Endothelial cell of umbilical vein (primary cell): ENCODE data around the gene AOX1. TPM values are rescaled to one million over a fixed set of nuclear protein-coding genes. Genes with fewer than 3 reads are reported as not detected.

Source experiments
- BruUV-seq: library from RNA; stranded (reverse); fragments of 400-500 nt; replicated peaks from 2 replicates; lab custom pipeline; 2021; lab: Mats Ljungman, UMichigan
- CTCF ChIA-PET: fragments of 300-600, 350-600 bp; sonication (Branson Sonifier 250); formaldehyde crosslinking; loops from one replicate; lab custom pipeline; 2021; ENCODE audit warnings: antibody characterized with exemption, inconsistent platforms; lab: Charles Lee
- POLR2A ChIA-PET: fragments of 300-600, 350-600 bp; sonication (Branson Sonifier 250); formaldehyde crosslinking; loops from one replicate; lab custom pipeline; 2021; ENCODE audit warnings: antibody characterized with exemption, inconsistent platforms; lab: Charles Lee
- DNase-seq: peaks from one replicate; pipeline ENCODE4 v3.0.0-alpha.2; 2011; ENCODE audit warnings: low read depth, low spot score
- FAIRE-seq: peaks from 2 replicates; lab custom pipeline; 2011; peaks lifted over from hg19 to GRCh38; lab: Jason Lieb, UNC
- H2AFZ ChIP-seq: 2 replicates; pipeline ENCODE4 v1.6.0; 2012; ENCODE audit warnings: low read depth, low read length, control low read depth, inconsistent platforms
- H3K27ac ChIP-seq: 2 replicates; pipeline ENCODE4 v1.5.1; 2011; ENCODE audit warnings: low read depth, mild to moderate bottlenecking, control low read depth, low read length, moderate library complexity; ENCODE audit not compliant: insufficient read depth
- H3K27me3 ChIP-seq, 2 experiments: 2 replicates each; pipeline versions ENCODE4 v1.6.0 to v1.6.1; 2011; ENCODE audit warnings: low read length in 2 of 2, mixed read lengths in 1 of 2; ENCODE audit not compliant: control insufficient read depth in 2 of 2, insufficient read depth in 2 of 2
- H3K36me3 ChIP-seq, 2 experiments: 2 replicates in 1 of 2; 3 replicates in 1 of 2; pipeline ENCODE4 v1.5.1; 2011; ENCODE audit warnings: low read length in 2 of 2, mild to moderate bottlenecking in 1 of 2, moderate library complexity in 1 of 2; ENCODE audit not compliant: control insufficient read depth in 2 of 2, insufficient read depth in 2 of 2; ENCODE audit errors: extremely low read depth in 1 of 2
- H3K4me1 ChIP-seq: 3 replicates; pipeline ENCODE4 v1.5.1; 2011; ENCODE audit warnings: mild to moderate bottlenecking, low read length; ENCODE audit not compliant: control insufficient read depth, insufficient read depth; ENCODE audit errors: extremely low read depth
- H3K4me2 ChIP-seq: 2 replicates; pipeline ENCODE4 v1.6.1; 2011; ENCODE audit warnings: low read length, control low read depth, mixed read lengths; ENCODE audit not compliant: insufficient read depth
- H3K4me3 ChIP-seq, 3 experiments: fragments of 200-600 bp in 1 of 3; sonication (generic), shearing (Covaris generic) in 1 of 3; replicated peaks in 1 of 3; 2 replicates each; pipeline ENCODE4 v1.5.1; 2011 to 2016; ENCODE audit warnings: control low read depth in 3 of 3, low read length in 3 of 3, mild to moderate bottlenecking in 2 of 3, inconsistent platforms in 1 of 3, low read depth in 1 of 3, moderate library complexity in 1 of 3; ENCODE audit not compliant: insufficient read depth in 1 of 3
- H3K79me2 ChIP-seq: 2 replicates; pipeline ENCODE4 v1.6.0; 2012; ENCODE audit warnings: low read length, inconsistent platforms; ENCODE audit not compliant: control insufficient read depth, insufficient read depth
- H3K9ac ChIP-seq: replicated peaks from 2 replicates; pipeline ENCODE3; 2011; ENCODE audit warnings: low read length, control low read depth; ENCODE audit not compliant: insufficient read depth; ENCODE audit errors: extremely low read depth
- H3K9me1 ChIP-seq: replicated peaks from 3 replicates; pipeline ENCODE4 v1.6.0; 2011; ENCODE audit warnings: mild to moderate bottlenecking, low read length; ENCODE audit not compliant: control insufficient read depth, insufficient read depth; ENCODE audit errors: extremely low read depth
- H3K9me3 ChIP-seq: replicated peaks from 2 replicates; pipeline ENCODE4 v1.5.1; 2012; ENCODE audit warnings: low read length, inconsistent platforms; ENCODE audit not compliant: control insufficient read depth, insufficient read depth
- H4K20me1 ChIP-seq: replicated peaks from 2 replicates; pipeline ENCODE3; 2011; ENCODE audit warnings: mild to moderate bottlenecking, low read length; ENCODE audit not compliant: control insufficient read depth, insufficient read depth; ENCODE audit errors: extremely low read depth
- EZH2 ChIP-seq: IDR thresholded peaks from 2 replicates; pipeline ENCODE4 v1.6.1; 2012; ENCODE audit warnings: borderline replicate concordance, low read depth, mild to moderate bottlenecking, moderate library complexity, low read length, inconsistent platforms; ENCODE audit not compliant: severe bottlenecking
- FOS ChIP-seq: IDR thresholded peaks from 2 replicates; pipeline ENCODE4 v1.6.1; 2011; ENCODE audit warnings: mild to moderate bottlenecking, low read length, moderate library complexity, borderline replicate concordance; ENCODE audit not compliant: insufficient read depth
- GATA2 ChIP-seq: IDR thresholded peaks from 2 replicates; pipeline ENCODE4 v1.7.0; 2011; ENCODE audit warnings: low read depth, mild to moderate bottlenecking, moderate library complexity, mixed read lengths, low read length; ENCODE audit not compliant: insufficient read length, insufficient read depth
- JUN ChIP-seq: IDR thresholded peaks from 2 replicates; pipeline ENCODE4 v1.6.1; 2011; ENCODE audit warnings: borderline replicate concordance, low read depth; ENCODE audit not compliant: insufficient read length, insufficient read depth
- MYC ChIP-seq: IDR thresholded peaks from one replicate; pipeline ENCODE4 v1.6.1; 2011; ENCODE audit warnings: mild to moderate bottlenecking, low read depth, low read length
- POLR2A ChIP-seq: IDR thresholded peaks from 2 replicates; pipeline ENCODE4 v1.6.1; 2012; ENCODE audit warnings: low read depth, mild to moderate bottlenecking, control low read depth, low read length
- POLR2AphosphoS5 ChIP-seq: IDR thresholded peaks from 2 replicates; pipeline ENCODE4 v1.6.1; 2012; ENCODE audit warnings: low read depth, mild to moderate bottlenecking, control low read depth, low read length, moderate library complexity; ENCODE audit not compliant: insufficient read depth
- dilution Hi-C: fragments of 300-500 bp; cut with MboI; formaldehyde crosslinking; loops from one replicate; pipeline ENCODE4 v1.15.0; 2019; ENCODE audit warnings: low sequenced_read_pairs; ENCODE audit not compliant: extremely low pct_ligation_motif_present
- intact Hi-C: fragments of 100-400 bp; cut with micrococcal nuclease; formaldehyde crosslinking; loops from one replicate; pipeline ENCODE4 v1.10.0; 2022
- polyA plus RNA-seq, 4 experiments: library from polyadenylated mRNA; depleted of rRNA in 3 of 4; stranded (reverse) in 3 of 4; unstranded in 1 of 4; fragments of >200 nt; gene quantifications; 2 replicates each; pipeline versions ENCODE4 v1.2.1 to v1.2.3, GENCODE V29; 2011 to 2012; ENCODE audit warnings: missing spikeins in 1 of 4
- total RNA-seq: library from RNA; stranded (reverse); gene quantifications from 2 replicates; pipeline ENCODE4 v1.2.3, GENCODE V29; 2021
- TF ChIP-seq, protein P1 (sequence below): IDR thresholded peaks from 2 replicates; pipeline ENCODE4 v1.6.1; 2011; ENCODE audit not compliant: insufficient read depth, insufficient read length
- TF ChIP-seq, protein P2 (sequence below), 2 donors: IDR thresholded peaks; 1 replicate in 1 of 2; 2 replicates in 1 of 2; pipeline ENCODE4 v1.5.1; 2011; ENCODE audit warnings: low read length in 2 of 2, mild to moderate bottlenecking in 2 of 2, moderate library complexity in 2 of 2, control low read depth in 1 of 2, inconsistent platforms in 1 of 2, low read depth in 1 of 2; ENCODE audit not compliant: insufficient read depth in 1 of 2; ENCODE audit errors: extremely low read depth in 1 of 2

Gene AOX1
- total and polyA plus RNA-seq, 2 donors (not counting 3 experiments of a cell fraction or from before 2014, with no cell fraction given): 0.03 to 0.46 TPM

DNA sequence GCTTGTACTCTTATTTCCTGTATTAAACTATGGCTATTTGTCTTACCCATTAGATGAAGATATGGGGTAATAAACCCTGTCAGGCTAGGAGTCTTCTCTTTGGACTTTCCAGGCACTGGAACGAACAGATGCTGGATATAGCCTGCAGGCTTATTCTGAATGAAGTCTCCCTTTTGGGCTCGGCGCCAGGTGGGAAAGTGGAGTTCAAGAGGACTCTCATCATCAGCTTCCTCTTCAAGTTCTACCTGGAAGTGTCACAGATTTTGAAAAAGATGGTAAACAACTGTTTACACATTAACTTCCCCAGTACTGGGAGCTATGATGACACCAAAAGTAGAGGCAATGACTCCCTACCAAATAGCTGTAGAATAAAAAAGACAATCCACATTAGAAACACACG lies 27.9 kb downstream of the AOX1 start:
- FAIRE-seq: no peak
- no peak overlapping the region for H2AFZ ChIP-seq
- H4K20me1 ChIP-seq: no peaks in the 10 kb centered on the region
- no peak overlapping the region for H3K9ac ChIP-seq
- BruUV-seq: no TSS peak
- H3K4me1 ChIP-seq: peaks cover 2% of the 10 kb centered on the region
- intact Hi-C loops: no loop called here
- ChIA-PET POLR2A (no interaction called here), CTCF (interaction anchor here (1.0 kb wide), 1 partner anchor 13 kb away, joined by 3 read pairs; no protein-coding TSS in a partner anchor)
- H3K9me3 ChIP-seq: no peaks in the 10 kb centered on the region
- H3K4me2 ChIP-seq: no peak overlapping the region
- no peaks in the 10 kb centered on the region for H3K79me2 ChIP-seq
- no peak overlapping the region for H3K4me3 ChIP-seq
- H3K9me1 ChIP-seq: no peaks in the 10 kb centered on the region
- no peak for DNase-seq
- H3K27me3 ChIP-seq: no peaks in the 10 kb centered on the region
- no peaks in the 10 kb centered on the region for H3K36me3 ChIP-seq
- dilution Hi-C loops: no loop called here
- TF ChIP-seq FOS: no peak
- no peak for TF ChIP-seq POLR2A
- no peak for TF ChIP-seq GATA2
- TF ChIP-seq, protein P1, sequence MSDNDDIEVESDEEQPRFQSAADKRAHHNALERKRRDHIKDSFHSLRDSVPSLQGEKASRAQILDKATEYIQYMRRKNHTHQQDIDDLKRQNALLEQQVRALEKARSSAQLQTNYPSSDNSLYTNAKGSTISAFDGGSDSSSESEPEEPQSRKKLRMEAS: no peak
- TF ChIP-seq MYC: no peak
- TF ChIP-seq EZH2: no peak
- no peak for TF ChIP-seq POLR2AphosphoS5
- TF ChIP-seq, protein P2, sequence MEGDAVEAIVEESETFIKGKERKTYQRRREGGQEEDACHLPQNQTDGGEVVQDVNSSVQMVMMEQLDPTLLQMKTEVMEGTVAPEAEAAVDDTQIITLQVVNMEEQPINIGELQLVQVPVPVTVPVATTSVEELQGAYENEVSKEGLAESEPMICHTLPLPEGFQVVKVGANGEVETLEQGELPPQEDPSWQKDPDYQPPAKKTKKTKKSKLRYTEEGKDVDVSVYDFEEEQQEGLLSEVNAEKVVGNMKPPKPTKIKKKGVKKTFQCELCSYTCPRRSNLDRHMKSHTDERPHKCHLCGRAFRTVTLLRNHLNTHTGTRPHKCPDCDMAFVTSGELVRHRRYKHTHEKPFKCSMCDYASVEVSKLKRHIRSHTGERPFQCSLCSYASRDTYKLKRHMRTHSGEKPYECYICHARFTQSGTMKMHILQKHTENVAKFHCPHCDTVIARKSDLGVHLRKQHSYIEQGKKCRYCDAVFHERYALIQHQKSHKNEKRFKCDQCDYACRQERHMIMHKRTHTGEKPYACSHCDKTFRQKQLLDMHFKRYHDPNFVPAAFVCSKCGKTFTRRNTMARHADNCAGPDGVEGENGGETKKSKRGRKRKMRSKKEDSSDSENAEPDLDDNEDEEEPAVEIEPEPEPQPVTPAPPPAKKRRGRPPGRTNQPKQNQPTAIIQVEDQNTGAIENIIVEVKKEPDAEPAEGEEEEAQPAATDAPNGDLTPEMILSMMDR (IDR thresholded peaks at IDR 0.05; ENCODE audit: extremely low read depth in 1 of 2, insufficient read depth in 1 of 2, low read depth in 1 of 2, low read length in 2 of 2): no peak
- no peak for TF ChIP-seq JUN
- H3K27ac ChIP-seq: no peak overlapping the region
